A549 (cell line): ENCODE results near the gene ABHD2. TPM values are rescaled to one million over a fixed set of nuclear protein-coding genes. Genes with fewer than 3 reads are reported as not detected.
A peak's percentile ranks its signal among the peaks of the same experiment; 100 is the strongest.

ENCODE experiments used
- ATAC-seq, 2 experiments: fragments of 200-7000 bp in 1 of 2; fragments of >200 bp in 1 of 2; cut with Nextera tagmentation in 1 of 2; cut with Tn5 transposase in 1 of 2; 3 replicates each; pipeline versions ENCODE4 v1.8.0 to v1.9.1; 2018 to 2020; ENCODE audit warnings: mild to moderate bottlenecking in 1 of 2, moderate library complexity in 1 of 2
- CTCF ChIA-PET: fragments of 300-600 bp; sonication (Branson Sonifier 250); formaldehyde crosslinking; extraction: SDS; loops from one replicate; lab custom pipeline; 2021; ENCODE audit warnings: antibody characterized with exemption, inconsistent platforms; lab: Yijun Ruan, JAX
- POLR2A ChIA-PET: fragments of 350-600 bp; formaldehyde crosslinking; extraction: SDS; loops from one replicate; lab custom pipeline; 2021; ENCODE audit warnings: antibody characterized with exemption, inconsistent platforms; lab: Yijun Ruan, JAX
- DNase-seq, 2 experiments: peaks; one replicate each; pipeline versions ENCODE4 v3.0.0 to v3.0.0-alpha.2; 2011 to 2016; ENCODE audit warnings: low read depth in 1 of 2, low spot score in 1 of 2
- FAIRE-seq: peaks from 2 replicates; lab custom pipeline; 2011; peaks lifted over from hg19 to GRCh38; lab: Jason Lieb, UNC
- H3K27ac ChIP-seq, 2 experiments: fragments of >200 bp; sonication (Bioruptor Twin); formaldehyde crosslinking; 3 replicates each; pipeline ENCODE4 v1.5.1; 2016 to 2017
- H3K4me1 ChIP-seq: fragments of >200 bp; sonication (Bioruptor Twin); formaldehyde crosslinking; 3 replicates; pipeline ENCODE4 v1.6.1; 2016
- H3K4me2 ChIP-seq: fragments of >200 bp; sonication (Bioruptor Twin); formaldehyde crosslinking; 3 replicates; pipeline ENCODE4 v1.6.1; 2016
- H3K4me3 ChIP-seq: fragments of >200 bp; sonication (Bioruptor Twin); formaldehyde crosslinking; 3 replicates; pipeline ENCODE4 v1.5.1; 2016
- H3K9me3 ChIP-seq: fragments of >200 bp; sonication (Bioruptor Twin); formaldehyde crosslinking; 3 replicates; pipeline ENCODE4 v1.6.1; 2016
- CBX2 ChIP-seq: fragments of 200-600 bp; sonication (generic); IDR thresholded peaks from 2 replicates; pipeline ENCODE4 v1.6.1; 2016; ENCODE audit warnings: low read depth, mild to moderate bottlenecking, borderline replicate concordance
- CEBPB ChIP-seq, 2 experiments: fragments of >200 bp in 1 of 2; sonication (Bioruptor Twin) in 1 of 2; formaldehyde crosslinking in 1 of 2; IDR thresholded peaks; 2 replicates each; pipeline ENCODE4 v1.6.1; 2012 to 2016
- CHD4 ChIP-seq: fragments of 200-600 bp; sonication (generic); IDR thresholded peaks from 2 replicates; pipeline ENCODE4 v1.6.1; 2016; ENCODE audit warnings: antibody characterized with exemption, mild to moderate bottlenecking, borderline replicate concordance
- EHMT2 ChIP-seq: fragments of 200-600 bp; sonication (generic); IDR thresholded peaks from 2 replicates; pipeline ENCODE4 v1.6.1; 2016; ENCODE audit warnings: antibody characterized with exemption, low read depth, mild to moderate bottlenecking, moderate library complexity
- GATA3 ChIP-seq: IDR thresholded peaks from 2 replicates; pipeline ENCODE4 v1.6.1; 2012; ENCODE audit warnings: borderline replicate concordance
- HEYL ChIP-seq: fragments of 250-450 bp; sonication (Bioruptor Pico); IDR thresholded peaks from 2 replicates; pipeline ENCODE4 v1.8.0; 2021; ENCODE audit warnings: mild to moderate bottlenecking, moderate library complexity
- HOXB13 ChIP-seq: fragments of 250-450 bp; sonication (Bioruptor Pico); IDR thresholded peaks from 2 replicates; pipeline ENCODE4 v1.5.0; 2020; ENCODE audit warnings: low read depth, mild to moderate bottlenecking, moderate library complexity
- HOXB5 ChIP-seq: fragments of 250-450 bp; sonication (Bioruptor Pico); IDR thresholded peaks from 2 replicates; pipeline ENCODE4 v1.5.0; 2020; ENCODE audit warnings: mild to moderate bottlenecking, moderate library complexity
- KDM5A ChIP-seq: fragments of 200-600 bp; sonication (generic); IDR thresholded peaks from 2 replicates; pipeline ENCODE4 v1.6.1; 2016; ENCODE audit warnings: antibody characterized with exemption, mild to moderate bottlenecking
- MAFK ChIP-seq: fragments of 450-650 bp; IDR thresholded peaks from 2 replicates; pipeline ENCODE4 v1.6.1; 2014; ENCODE audit not compliant: partially characterized antibody
- MYC ChIP-seq: IDR thresholded peaks from 2 replicates; pipeline ENCODE4 v1.6.1; 2012; ENCODE audit warnings: mild to moderate bottlenecking, inconsistent platforms, low read length, improper control_type of control experiment, borderline replicate concordance
- NFE2L2 ChIP-seq: fragments of 150-350 bp; conservative IDR thresholded peaks from 2 replicates; pipeline ENCODE4 v1.6.1; 2014; ENCODE audit warnings: low read length
- NPAS2 ChIP-seq: fragments of 250-450 bp; sonication (Bioruptor Pico); IDR thresholded peaks from 2 replicates; pipeline ENCODE4 v1.8.0; 2022; ENCODE audit warnings: mild to moderate bottlenecking, moderate library complexity, borderline replicate concordance
- PHF8 ChIP-seq: fragments of 200-600 bp; sonication (generic); IDR thresholded peaks from 2 replicates; pipeline ENCODE4 v1.6.1; 2016; ENCODE audit warnings: low read depth, mild to moderate bottlenecking, antibody characterized with exemption, moderate library complexity, borderline replicate concordance
- POLR2A ChIP-seq: IDR thresholded peaks from 2 replicates; pipeline ENCODE4 v1.6.1; 2012; ENCODE audit warnings: mild to moderate bottlenecking, low read length
- RAD21 ChIP-seq, 2 experiments: fragments of >200 bp in 1 of 2; sonication (Bioruptor Twin) in 1 of 2; formaldehyde crosslinking in 1 of 2; IDR thresholded peaks in 1 of 2; conservative IDR thresholded peaks in 1 of 2; 2 replicates in 1 of 2; 3 replicates in 1 of 2; pipeline ENCODE4 v1.6.1; 2012 to 2018; ENCODE audit warnings: inconsistent platforms in 1 of 2
- RARB ChIP-seq: fragments of 250-450 bp; sonication (Bioruptor Pico); IDR thresholded peaks from 2 replicates; pipeline ENCODE4 v1.8.0; 2021; ENCODE audit warnings: mild to moderate bottlenecking, moderate library complexity
- RCOR1 ChIP-seq: fragments of 150-350 bp; IDR thresholded peaks from 2 replicates; pipeline ENCODE4 v1.6.1; 2014; ENCODE audit warnings: antibody characterized with exemption, low read length, low read depth
- RNF2 ChIP-seq: fragments of 200-600 bp; sonication (generic); IDR thresholded peaks from 2 replicates; pipeline ENCODE4 v1.6.1; 2016; ENCODE audit warnings: low read depth, mild to moderate bottlenecking, antibody characterized with exemption, moderate library complexity, borderline replicate concordance
- SMC3 ChIP-seq: fragments of >200 bp; sonication (Bioruptor Twin); formaldehyde crosslinking; IDR thresholded peaks from 3 replicates; pipeline ENCODE4 v1.6.1; 2018; ENCODE audit warnings: inconsistent platforms
- SREBF2 ChIP-seq: fragments of 450-650 bp; IDR thresholded peaks from 2 replicates; pipeline ENCODE4 v1.6.1; 2014; ENCODE audit warnings: mild to moderate bottlenecking, moderate library complexity
- ZC3H11A ChIP-seq: fragments of 450-650 bp; IDR thresholded peaks from 2 replicates; pipeline ENCODE4 v1.6.1; 2014; ENCODE audit warnings: antibody characterized with exemption, mild to moderate bottlenecking
- ZFP36 ChIP-seq: fragments of 450-650 bp; IDR thresholded peaks from 2 replicates; pipeline ENCODE4 v1.6.1; 2014; ENCODE audit warnings: borderline replicate concordance; ENCODE audit not compliant: partially characterized antibody
- ZNF302 ChIP-seq: fragments of 250-450 bp; sonication (Bioruptor Pico); IDR thresholded peaks from 2 replicates; pipeline ENCODE4 v1.9.0; 2021; ENCODE audit warnings: inconsistent platforms, mild to moderate bottlenecking, moderate library complexity
- WGBS: methylation state at CpG from one replicate; pipeline ENCODE4 v1.1.6; 2017; ENCODE audit errors: missing lambda C conversion rate; 5-methylcytosine and 5-hydroxymethylcytosine counted together
- polyA plus RNA-seq, 4 experiments: library from polyadenylated mRNA; depleted of rRNA in 3 of 4; stranded (reverse); fragments of >200 nt; fragmentation: RNase III in 1 of 4; extraction: RNeasy Plus Mini Kit Qiagen cat#74134 plus additional on column Dnase treatment in 1 of 4; gene quantifications; 2 replicates in 3 of 4; 3 replicates in 1 of 4; pipeline ENCODE4 v1.2.3, GENCODE V29; 2011 to 2017
- TF ChIP-seq, protein P1 (sequence below): IDR thresholded peaks from 2 replicates; pipeline ENCODE4 v1.6.1; 2012; ENCODE audit warnings: low read depth, borderline replicate concordance
- TF ChIP-seq, protein P2 (sequence below): fragments of 450-650 bp; IDR thresholded peaks from 2 replicates; pipeline ENCODE4 v1.6.1; 2014; ENCODE audit warnings: antibody characterized with exemption
- TF ChIP-seq, protein P3 (sequence below): fragments of >200 bp; sonication (Bioruptor Twin); formaldehyde crosslinking; IDR thresholded peaks from 2 replicates; pipeline ENCODE4 v1.6.1; 2016
- TF ChIP-seq, protein P4 (sequence below): fragments of 250-450 bp; sonication (Bioruptor Pico); IDR thresholded peaks from 2 replicates; pipeline ENCODE4 v1.5.0; 2021; ENCODE audit warnings: mild to moderate bottlenecking, moderate library complexity, borderline replicate concordance
- TF ChIP-seq, protein P5 (sequence below): IDR thresholded peaks from 2 replicates; pipeline ENCODE4 v1.6.1; 2012

ABHD2 gene
- polyA plus RNA-seq, 2 of the 4 experiments (the other 2 are of a cell fraction) = 36.2 to 63.3 TPM

DNA sequence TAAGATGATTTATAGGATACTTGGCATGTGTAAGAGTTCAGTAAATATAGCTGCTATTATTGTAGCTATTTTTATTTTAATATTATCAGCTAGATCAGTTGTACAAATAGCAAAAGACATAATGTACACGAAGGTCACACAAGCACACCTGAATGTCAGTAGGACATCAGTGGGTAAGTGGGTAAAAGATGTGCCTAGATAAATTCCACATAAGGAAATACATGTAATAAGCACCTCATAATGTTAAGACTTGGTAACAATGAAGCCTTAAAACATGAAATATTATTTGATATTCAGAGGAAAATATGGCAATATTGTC is 41.5 kb downstream of the ABHD2 start:
- no peaks in the 10 kb centered on the region for H3K9me3 ChIP-seq
- peak; percentile 49 for FAIRE-seq
- peaks cover 52% of the 10 kb centered on the region for H3K4me1 ChIP-seq
- peak overlapping the region; percentile 41; the same call in 2 of the 3 replicates for H3K4me2 ChIP-seq
- ChIA-PET POLR2A (interaction anchor here (0.9 to 2.4 kb wide), 3 partner anchors 42 to 225 kb away, joined by 4 to 12 read pairs (median 6); partner anchors contain the start of gene ABHD2), CTCF (interaction anchor here (0.6 to 19.0 kb wide), 37 partner anchors 9 to 884 kb away, joined by 3 to 380 read pairs (median 8); partner anchors contain the start of gene ABHD2)
- no peak for DNase-seq
- H3K4me3 ChIP-seq = no peak overlapping the region
- ATAC-seq = no peak
- TF ChIP-seq SREBF2 = no peak
- no peak for TF ChIP-seq NFE2L2
- TF ChIP-seq, protein P1, sequence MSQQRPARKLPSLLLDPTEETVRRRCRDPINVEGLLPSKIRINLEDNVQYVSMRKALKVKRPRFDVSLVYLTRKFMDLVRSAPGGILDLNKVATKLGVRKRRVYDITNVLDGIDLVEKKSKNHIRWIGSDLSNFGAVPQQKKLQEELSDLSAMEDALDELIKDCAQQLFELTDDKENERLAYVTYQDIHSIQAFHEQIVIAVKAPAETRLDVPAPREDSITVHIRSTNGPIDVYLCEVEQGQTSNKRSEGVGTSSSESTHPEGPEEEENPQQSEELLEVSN = no peak
- no peak for TF ChIP-seq RARB (CRISPR knock-in tag)
- no peak for TF ChIP-seq HOXB5 (CRISPR knock-in tag)
- TF ChIP-seq CEBPB (IDR thresholded peaks at IDR 0.05) = no peak
- H3K27ac ChIP-seq = peak overlapping the region in 1 of 2 experiments; percentile 69; a peak in 2 of 6 replicates
- 82% methylated on average over 1 of the region's 1 CpG for WGBS

DNA sequence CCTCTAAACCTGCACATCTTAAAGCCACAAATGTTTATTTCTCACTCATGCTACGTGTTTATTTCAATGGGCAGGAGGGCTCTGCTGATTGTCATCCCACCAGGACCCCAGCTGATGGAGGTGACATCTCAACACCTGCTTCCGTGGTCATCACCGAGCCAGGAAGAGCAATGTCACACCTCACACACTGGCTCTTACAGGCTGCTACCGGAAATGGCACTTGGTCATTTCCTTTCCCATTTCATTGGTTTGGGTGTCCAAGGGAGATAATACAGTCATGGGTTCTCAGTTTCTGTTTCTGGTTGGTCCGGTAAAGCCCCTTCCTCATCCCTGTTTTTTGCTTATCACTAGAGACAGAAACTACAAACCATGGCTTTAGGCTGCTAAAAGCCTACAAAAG is 41.9 kb downstream of the ABHD2 start:
- H3K4me2 ChIP-seq = no peak overlapping the region
- POLR2A ChIA-PET = interaction anchor here (1.0 to 2.4 kb wide), 2 partner anchors 42 to 62 kb away, joined by 6 to 12 read pairs; partner anchors contain the start of gene ABHD2
- no peak for FAIRE-seq

DNA sequence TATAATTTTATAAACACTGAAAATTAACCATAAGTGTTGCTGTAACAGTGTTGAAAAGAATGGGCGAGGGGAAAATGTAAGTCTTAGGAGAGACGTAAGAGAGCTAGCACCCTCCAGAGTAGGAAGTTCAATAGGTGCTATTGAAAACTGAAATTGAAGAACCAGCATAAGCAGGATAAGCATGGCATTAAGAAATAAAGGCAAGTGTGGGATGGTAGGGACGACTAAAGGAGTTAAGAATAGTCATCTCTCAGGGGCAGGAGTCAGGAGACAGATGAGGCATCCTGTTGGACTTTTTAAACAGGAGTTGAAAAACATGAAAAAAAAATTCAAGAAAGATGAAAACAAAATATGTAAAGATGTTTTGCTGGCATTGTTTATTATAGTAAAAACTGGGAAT is 43.5 kb downstream of the ABHD2 start:
- Histone ChIP-seq H3K4me1 (peaks cover 32% of the 10 kb centered on the region), H3K27ac (no peak overlapping the region; a peak in 1 of 6 replicates), H3K9me3 (no peaks in the 10 kb centered on the region), H3K4me3 (no peak overlapping the region), H3K4me2 (no peak overlapping the region)
- WGBS = 81% methylated on average over 3 of the region's 3 CpGs
- POLR2A ChIA-PET = no interaction called here
- CTCF ChIA-PET = interaction anchor here (0.8 to 19.0 kb wide), 14 partner anchors 8 to 177 kb away, joined by 3 to 380 read pairs (median 5); partner anchors contain the start of genes ABHD2 and FANCI
- no peak for ATAC-seq
- FAIRE-seq = no peak
- TF ChIP-seq GATA3 (no peak), NPAS2 (CRISPR knock-in tag) (no peak), ZFP36 (no peak), KDM5A (no peak), ZNF302 (CRISPR knock-in tag) (no peak), CBX2 (no peak), RNF2 (no peak), HEYL (no peak), CHD4 (no peak), MAFK (no peak), HOXB5 (CRISPR knock-in tag) (no peak), EHMT2 (no peak), CEBPB (IDR thresholded peaks at IDR 0.05) (no peak), HOXB13 (no peak)
- TF ChIP-seq, protein P2, sequence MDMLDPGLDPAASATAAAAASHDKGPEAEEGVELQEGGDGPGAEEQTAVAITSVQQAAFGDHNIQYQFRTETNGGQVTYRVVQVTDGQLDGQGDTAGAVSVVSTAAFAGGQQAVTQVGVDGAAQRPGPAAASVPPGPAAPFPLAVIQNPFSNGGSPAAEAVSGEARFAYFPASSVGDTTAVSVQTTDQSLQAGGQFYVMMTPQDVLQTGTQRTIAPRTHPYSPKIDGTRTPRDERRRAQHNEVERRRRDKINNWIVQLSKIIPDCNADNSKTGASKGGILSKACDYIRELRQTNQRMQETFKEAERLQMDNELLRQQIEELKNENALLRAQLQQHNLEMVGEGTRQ = no peak
- DNase-seq = no peak

More for the DNA sequence above, 41.9 kb downstream of the ABHD2 start:
- no peak overlapping the region for H3K4me3 ChIP-seq
- CTCF ChIA-PET = interaction anchor here (0.6 to 19.0 kb wide), 40 partner anchors 8 to 885 kb away, joined by 3 to 380 read pairs (median 8); partner anchors contain the start of gene ABHD2
- TF ChIP-seq ZC3H11A = no peak
- TF ChIP-seq MYC = no peak
- TF ChIP-seq, protein P3, sequence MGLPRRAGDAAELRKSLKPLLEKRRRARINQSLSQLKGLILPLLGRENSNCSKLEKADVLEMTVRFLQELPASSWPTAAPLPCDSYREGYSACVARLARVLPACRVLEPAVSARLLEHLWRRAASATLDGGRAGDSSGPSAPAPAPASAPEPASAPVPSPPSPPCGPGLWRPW = no peak
- TF ChIP-seq SMC3 = no peak
- TF ChIP-seq PHF8 = no peak
- TF ChIP-seq, protein P4, sequence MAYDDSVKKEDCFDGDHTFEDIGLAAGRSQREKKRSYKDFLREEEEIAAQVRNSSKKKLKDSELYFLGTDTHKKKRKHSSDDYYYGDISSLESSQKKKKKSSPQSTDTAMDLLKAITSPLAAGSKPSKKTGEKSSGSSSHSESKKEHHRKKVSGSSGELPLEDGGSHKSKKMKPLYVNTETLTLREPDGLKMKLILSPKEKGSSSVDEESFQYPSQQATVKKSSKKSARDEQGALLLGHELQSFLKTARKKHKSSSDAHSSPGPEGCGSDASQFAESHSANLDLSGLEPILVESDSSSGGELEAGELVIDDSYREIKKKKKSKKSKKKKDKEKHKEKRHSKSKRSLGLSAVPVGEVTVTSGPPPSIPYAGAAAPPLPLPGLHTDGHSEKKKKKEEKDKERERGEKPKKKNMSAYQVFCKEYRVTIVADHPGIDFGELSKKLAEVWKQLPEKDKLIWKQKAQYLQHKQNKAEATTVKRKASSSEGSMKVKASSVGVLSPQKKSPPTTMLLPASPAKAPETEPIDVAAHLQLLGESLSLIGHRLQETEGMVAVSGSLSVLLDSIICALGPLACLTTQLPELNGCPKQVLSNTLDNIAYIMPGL = no peak
- no peak for TF ChIP-seq POLR2A
- TF ChIP-seq, protein P2 = no peak
- no peak for TF ChIP-seq HOXB5 (CRISPR knock-in tag)
- TF ChIP-seq, protein P5, sequence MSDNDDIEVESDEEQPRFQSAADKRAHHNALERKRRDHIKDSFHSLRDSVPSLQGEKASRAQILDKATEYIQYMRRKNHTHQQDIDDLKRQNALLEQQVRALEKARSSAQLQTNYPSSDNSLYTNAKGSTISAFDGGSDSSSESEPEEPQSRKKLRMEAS = no peak
- TF ChIP-seq RAD21 (conservative IDR thresholded peaks at IDR 0.05 in 1 of 2, IDR thresholded peaks at IDR 0.05 in 1 of 2) = no peak
- no peak for TF ChIP-seq RCOR1
- TF ChIP-seq, all 56 proteins: peak for 0
- DNase-seq (no peak), ATAC-seq (no peak)
- WGBS = 85% methylated on average over 5 of the region's 5 CpGs
- H3K4me1 ChIP-seq = peaks cover 48% of the 10 kb centered on the region
- H3K27ac ChIP-seq = peak overlapping the region in 1 of 2 experiments; percentile 24; a peak in 1 of 6 replicates
- no peaks in the 10 kb centered on the region for H3K9me3 ChIP-seq
